IPS-18a (cell line): ENCODE data around the gene LCE3D.
"Not testable (repeated sequence)": the region's sequence is repeated elsewhere in the genome, so short reads cannot be mapped to it uniquely, and the experiment has no call there.

Experiments
- H3K27ac ChIP-seq: one replicate; pipeline ENCODE4 v1.5.1; 2013; ENCODE audit warnings: low read length
- H3K27me3 ChIP-seq: one replicate; pipeline ENCODE4 v1.6.1; 2013; ENCODE audit warnings: mild to moderate bottlenecking, low read length; ENCODE audit not compliant: control insufficient read depth, insufficient read depth
- H3K36me3 ChIP-seq: one replicate; pipeline ENCODE4 v1.6.1; 2013; ENCODE audit warnings: low read depth, low read length; ENCODE audit not compliant: control insufficient read depth
- H3K4me1 ChIP-seq: one replicate; pipeline ENCODE4 v1.6.1; 2013; ENCODE audit warnings: low read depth, low read length; ENCODE audit not compliant: control insufficient read depth
- H3K4me3 ChIP-seq: one replicate; pipeline ENCODE4 v1.5.1; 2013; ENCODE audit warnings: low read length
- H3K9ac ChIP-seq: one replicate; pipeline ENCODE4 v1.6.1; 2013; ENCODE audit warnings: mild to moderate bottlenecking, low read length, moderate library complexity
- H3K9me3 ChIP-seq: one replicate; pipeline ENCODE4 v1.6.1; 2013; ENCODE audit warnings: low read depth, low read length; ENCODE audit not compliant: control insufficient read depth

Gene LCE3D

GRCh38 chr1:152566681-152567080 is 13.6 kb downstream of the LCE3D start, which contains the start of gene LCE3E:
TSS of gene LCE3E (minus strand) at chr1:152566780. CDS start at chr1:152566208, 572 bp downstream.
- Histone ChIP-seq H3K36me3 (no peaks in the 10 kb centered on the region), H3K27ac (no peak within 1 kb of the TSS), H3K9me3 (peaks cover 82% of the 10 kb centered on the region), H3K27me3 (no peaks in the 10 kb centered on the region), H3K9ac (no peak within 1 kb of the TSS), H3K4me1 (no peaks in the 10 kb centered on the region), H3K4me3 (no peak within 1 kb of the TSS)

GRCh38 chr1:152565535-152566215 is 14.6 kb downstream of the LCE3D start:
- Histone ChIP-seq H3K36me3 (no peaks in the 10 kb centered on the region), H3K9ac (no peak overlapping the region), H3K4me3 (no peak overlapping the region), H3K27ac (no peak overlapping the region), H3K9me3 (peaks cover 80% of the 10 kb centered on the region), H3K27me3 (no peaks in the 10 kb centered on the region), H3K4me1 (no peaks in the 10 kb centered on the region)

- no peaks in the 10 kb centered on the region for H3K36me3 ChIP-seq
- H3K27me3 ChIP-seq = no peaks in the 10 kb centered on the region
- no peak overlapping the region for H3K27ac ChIP-seq
- peaks cover 79% of the 10 kb centered on the region for H3K9me3 ChIP-seq
- no peak overlapping the region for H3K4me3 ChIP-seq
- no peak overlapping the region for H3K9ac ChIP-seq
- H3K4me1 ChIP-seq = no peaks in the 10 kb centered on the region
Measured at GRCh38 chr1:152565115-152565514, 15.2 kb downstream of the LCE3D start.

GRCh38 chr1:152548358-152548757 is 32.0 kb downstream of the LCE3D start:
- H3K4me3 ChIP-seq, H3K36me3 ChIP-seq, H3K27me3 ChIP-seq, H3K4me1 ChIP-seq, H3K27ac ChIP-seq, H3K9ac ChIP-seq: not testable (repeated sequence)
- H3K9me3 ChIP-seq = peaks cover 33% of the 10 kb centered on the region

GRCh38 chr1:152546704-152547103 is 33.6 kb downstream of the LCE3D start:
- no peak overlapping the region for H3K4me3 ChIP-seq
- no peaks in the 10 kb centered on the region for H3K36me3 ChIP-seq
- H3K27me3 ChIP-seq = no peaks in the 10 kb centered on the region
- no peaks in the 10 kb centered on the region for H3K4me1 ChIP-seq
- H3K27ac ChIP-seq = no peak overlapping the region
- H3K9me3 ChIP-seq = peaks cover 39% of the 10 kb centered on the region
- H3K9ac ChIP-seq = no peak overlapping the region

- Histone ChIP-seq H3K27ac (no peak overlapping the region), H3K36me3 (no peaks in the 10 kb centered on the region), H3K4me1 (no peaks in the 10 kb centered on the region), H3K4me3 (no peak overlapping the region), H3K9ac (no peak overlapping the region), H3K9me3 (peaks cover 58% of the 10 kb centered on the region), H3K27me3 (no peaks in the 10 kb centered on the region)
Measured at GRCh38 chr1:152543820-152544219, 36.5 kb downstream of the LCE3D start.

GRCh38 chr1:152539901-152540300 is 40.4 kb downstream of the LCE3D start:
- H3K9me3 ChIP-seq = peaks cover 74% of the 10 kb centered on the region
- no peaks in the 10 kb centered on the region for H3K36me3 ChIP-seq
- H3K27me3 ChIP-seq = no peaks in the 10 kb centered on the region
- no peak overlapping the region for H3K27ac ChIP-seq
- no peaks in the 10 kb centered on the region for H3K4me1 ChIP-seq
- no peak overlapping the region for H3K9ac ChIP-seq
- no peak overlapping the region for H3K4me3 ChIP-seq

- H3K27me3 ChIP-seq = no peaks in the 10 kb centered on the region
- no peak overlapping the region for H3K4me3 ChIP-seq
- no peaks in the 10 kb centered on the region for H3K36me3 ChIP-seq
- H3K4me1 ChIP-seq = no peaks in the 10 kb centered on the region
- H3K27ac ChIP-seq = no peak overlapping the region
- no peak overlapping the region for H3K9ac ChIP-seq
- H3K9me3 ChIP-seq = peaks cover 71% of the 10 kb centered on the region
Measured at GRCh38 chr1:152537496-152537895, 42.8 kb downstream of the LCE3D start.

- Histone ChIP-seq H3K9me3 (peaks cover 80% of the 10 kb centered on the region), H3K27me3 (no peaks in the 10 kb centered on the region), H3K36me3 (no peaks in the 10 kb centered on the region), H3K9ac (no peak overlapping the region), H3K4me3 (no peak overlapping the region), H3K27ac (no peak overlapping the region), H3K4me1 (no peaks in the 10 kb centered on the region)
Measured at GRCh38 chr1:152535774-152536173, 44.5 kb downstream of the LCE3D start.

GRCh38 chr1:152533327-152533938 is 46.9 kb downstream of the LCE3D start:
- H3K4me3 ChIP-seq = no peak overlapping the region
- H3K9me3 ChIP-seq = peaks cover 79% of the 10 kb centered on the region
- no peaks in the 10 kb centered on the region for H3K4me1 ChIP-seq
- H3K27me3 ChIP-seq = no peaks in the 10 kb centered on the region
- no peak overlapping the region for H3K9ac ChIP-seq
- no peak overlapping the region for H3K27ac ChIP-seq
- no peaks in the 10 kb centered on the region for H3K36me3 ChIP-seq
